Measurements from ENCODE around the gene TENM3. TPM values are rescaled to one million over a fixed set of nuclear protein-coding genes. Genes with fewer than 3 reads are reported as not detected.

TENM3 gene
- polyA plus RNA-seq, 3 donors, result 13.3 to 21.5 (median 16.6) TPM

GRCh38 chr4:182272151-182272550 lies 28.9 kb downstream of the TENM3 start:
- DNase-seq (ENCODE audit: extremely low read depth in 1 of 11, low read depth in 9 of 11, low spot score in 4 of 11), result no peak

DNA sequence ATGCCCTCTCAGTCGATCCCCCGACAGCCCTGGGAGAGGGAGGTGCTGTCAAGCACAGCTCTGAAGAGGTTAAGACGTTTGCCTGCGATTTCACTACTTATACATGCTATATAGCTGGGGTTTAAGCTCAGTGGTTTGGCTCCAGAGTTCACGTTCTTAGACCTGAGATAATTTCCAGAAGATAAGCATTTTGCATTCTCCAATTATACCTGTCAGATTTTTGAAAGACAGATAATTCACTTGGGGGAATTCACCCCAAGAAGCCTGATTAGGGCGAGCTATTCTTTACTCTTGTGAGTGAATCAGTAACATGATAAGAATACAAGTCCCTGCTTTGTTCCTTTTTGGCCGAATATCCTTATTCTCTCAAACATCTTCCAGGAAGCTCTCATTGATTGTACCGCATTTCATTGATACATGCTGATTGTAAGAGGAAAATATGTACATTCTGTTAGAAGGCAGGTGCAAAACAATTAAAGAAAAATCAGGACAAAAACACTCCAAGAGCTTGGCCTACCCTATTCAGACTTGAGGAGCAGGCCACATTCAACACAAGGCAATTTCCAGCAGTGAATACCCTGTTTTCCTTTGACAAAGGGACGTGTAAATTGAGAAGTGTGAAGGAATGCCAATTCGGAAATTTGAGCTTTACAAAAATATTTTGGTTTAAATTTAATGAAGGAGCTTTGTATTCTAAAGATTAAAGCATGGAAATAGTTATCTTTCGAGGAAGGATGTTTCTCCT lies 30.2 kb downstream of the TENM3 start:
- no peak for DNase-seq (ENCODE audit: extremely low read depth in 1 of 11, low read depth in 9 of 11, low spot score in 4 of 11)

DNA sequence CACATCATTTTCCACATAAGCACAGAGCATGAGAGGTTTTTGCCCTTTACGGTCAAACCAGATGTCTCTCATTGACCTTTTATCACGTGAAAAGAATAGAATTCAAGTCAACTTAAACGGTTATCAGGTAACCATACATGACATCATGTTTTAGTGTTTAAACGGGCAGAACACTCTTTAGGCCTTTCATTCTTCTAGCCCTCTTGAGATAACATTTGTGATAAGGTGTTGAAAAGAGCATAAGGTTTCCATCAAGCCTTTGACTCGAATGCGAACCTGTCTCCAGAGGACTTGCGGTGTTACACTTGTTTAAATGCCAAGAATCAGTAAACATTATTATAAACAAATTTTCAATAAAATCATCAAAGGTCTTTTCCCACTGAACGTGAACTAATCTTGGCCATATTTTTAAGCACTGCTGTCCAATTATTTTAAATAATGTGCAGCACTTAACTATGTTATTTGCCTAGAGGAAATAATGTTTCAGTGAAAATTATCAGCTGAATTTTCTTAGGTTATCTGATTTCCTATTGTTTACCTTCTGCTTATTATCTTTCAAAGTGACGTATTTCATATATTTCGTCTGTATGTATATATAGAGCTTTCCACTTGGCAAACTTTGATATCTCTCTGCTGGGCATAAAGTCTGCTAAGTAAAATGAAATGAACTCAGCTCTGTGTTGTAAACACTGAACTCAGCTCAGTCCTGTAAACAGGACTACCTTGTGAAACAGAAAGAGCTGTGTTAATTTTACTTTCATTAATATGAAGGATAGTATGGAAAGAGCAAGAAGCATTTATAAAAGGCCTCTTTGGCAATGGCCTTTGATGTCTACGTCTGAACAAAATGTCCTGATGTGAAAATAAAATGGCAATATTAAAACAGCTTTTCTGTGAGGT lies 33.3 kb downstream of the TENM3 start:
- no peak for DNase-seq (ENCODE audit: extremely low read depth in 1 of 11, low read depth in 9 of 11, low spot score in 4 of 11)

GRCh38 chr4:182277377-182277776 lies 34.2 kb downstream of the TENM3 start:
- no peak for DNase-seq (ENCODE audit: extremely low read depth in 1 of 11, low read depth in 9 of 11, low spot score in 4 of 11)

DNA sequence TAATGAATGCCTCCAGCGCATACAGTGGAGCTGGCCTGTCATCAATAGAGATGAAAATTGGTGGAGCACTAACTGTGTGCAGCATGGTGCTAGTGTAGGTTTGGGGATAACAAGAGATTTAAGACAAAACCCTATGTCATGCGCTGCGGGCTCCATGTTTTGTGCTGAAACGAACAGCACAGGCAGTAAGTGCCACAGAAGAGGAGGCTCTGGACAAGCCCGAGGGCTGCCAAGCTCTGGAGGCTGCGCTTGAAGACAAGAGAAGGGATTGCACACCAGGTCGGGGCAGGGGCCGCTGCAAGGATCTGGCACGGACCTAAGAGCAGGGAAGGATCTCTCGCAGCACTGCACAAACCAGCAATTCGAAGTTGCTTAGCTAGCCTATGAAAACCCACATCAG lies 35.5 kb downstream of the TENM3 start:
- no peak for DNase-seq (ENCODE audit: extremely low read depth in 1 of 11, low read depth in 9 of 11, low spot score in 4 of 11)

- DNase-seq (ENCODE audit: extremely low read depth in 1 of 11, low read depth in 9 of 11, low spot score in 4 of 11), result no peak
Measured at GRCh38 chr4:182280436-182281111, 37.4 kb downstream of the TENM3 start.

GRCh38 chr4:182286035-182286434 lies 42.8 kb downstream of the TENM3 start:
- DNase-seq (ENCODE audit: extremely low read depth in 1 of 11, low read depth in 9 of 11, low spot score in 4 of 11), result no peak

DNA sequence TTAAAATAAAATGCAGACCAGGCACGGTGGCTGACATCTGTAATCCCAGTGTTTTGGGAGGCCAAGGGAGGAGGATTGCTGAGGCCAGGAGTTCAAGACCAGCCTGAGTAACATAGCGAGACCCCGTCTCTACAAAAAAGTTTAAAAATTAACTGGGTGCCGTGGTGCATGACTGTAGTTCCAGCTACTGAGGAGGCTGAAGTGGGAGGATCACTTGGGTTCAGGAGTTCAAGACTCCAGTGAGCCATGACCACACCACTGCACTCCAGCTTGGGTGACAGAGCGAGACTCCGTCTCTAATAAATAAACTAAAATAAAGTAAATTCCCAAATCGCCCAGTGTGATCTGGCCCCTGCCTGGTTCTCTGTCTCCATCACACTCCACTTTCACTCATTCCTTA lies 43.7 kb downstream of the TENM3 start:
- no peak for DNase-seq (ENCODE audit: extremely low read depth in 1 of 11, low read depth in 9 of 11, low spot score in 4 of 11)

DNA sequence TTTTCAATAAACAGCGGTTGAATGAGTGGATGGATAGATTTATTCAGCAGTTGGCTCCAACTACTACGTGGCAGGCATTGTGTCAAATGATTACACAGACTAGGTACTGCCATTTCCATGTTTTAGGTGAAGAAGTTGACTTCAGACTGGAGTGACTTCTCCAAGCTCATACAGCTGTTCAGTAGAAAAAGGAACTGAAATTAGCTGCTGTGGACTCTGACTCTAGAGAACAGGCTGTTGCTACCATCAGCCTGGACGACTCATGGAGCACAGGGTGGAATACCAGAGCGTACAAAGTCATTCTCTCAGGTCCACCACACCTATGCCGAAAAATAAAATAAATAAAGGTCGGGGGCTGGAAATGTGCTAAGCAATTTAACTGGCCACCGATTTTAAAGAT lies 45.3 kb downstream of the TENM3 start:
- no peak for DNase-seq (ENCODE audit: extremely low read depth in 1 of 11, low read depth in 9 of 11, low spot score in 4 of 11)

- no peak for DNase-seq (ENCODE audit: extremely low read depth in 1 of 11, low read depth in 9 of 11, low spot score in 4 of 11)
Measured at GRCh38 chr4:182289809-182290208, 46.6 kb downstream of the TENM3 start.

GRCh38 chr4:182291175-182291574 lies 48.0 kb downstream of the TENM3 start:
- no peak for DNase-seq (ENCODE audit: extremely low read depth in 1 of 11, low read depth in 9 of 11, low spot score in 4 of 11)

DNA sequence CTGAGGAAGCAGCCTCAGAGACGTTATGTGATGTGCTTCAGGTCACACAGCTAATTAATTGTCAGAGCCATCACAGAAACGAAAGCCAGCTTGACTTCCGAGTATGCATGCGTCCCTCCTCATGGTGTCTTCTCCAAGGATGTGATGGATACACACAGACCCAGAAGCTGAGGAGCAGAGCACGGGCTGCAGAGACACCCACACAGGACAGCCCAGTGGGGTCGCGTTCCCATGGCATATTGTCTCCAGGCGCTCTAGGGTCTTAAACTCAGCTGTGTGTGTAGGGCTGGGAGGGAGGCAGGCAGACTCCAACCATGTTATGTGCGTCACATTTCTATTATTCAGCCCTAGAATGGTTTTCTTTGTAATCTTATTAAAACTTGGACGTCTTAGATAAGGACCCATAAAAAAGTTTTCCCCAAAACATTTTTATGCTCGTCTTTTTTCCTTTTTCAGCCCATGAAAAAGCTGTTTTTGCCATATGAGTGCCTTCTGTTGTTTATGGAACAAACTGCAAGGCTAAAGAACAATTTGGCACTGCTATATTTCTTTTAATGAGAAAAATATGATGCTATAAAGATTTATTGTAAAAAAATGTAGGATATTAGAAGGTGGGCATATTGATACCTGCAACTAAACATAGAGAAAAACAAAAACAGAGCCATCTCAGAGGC lies 48.5 kb downstream of the TENM3 start:
- DNase-seq (ENCODE audit: extremely low read depth in 1 of 11, low read depth in 9 of 11, low spot score in 4 of 11), result no peak

- peak in 2 of 11 donors; percentile 10 to 17 for DNase-seq (ENCODE audit: extremely low read depth in 1 of 11, low read depth in 9 of 11, low spot score in 4 of 11)
Measured at GRCh38 chr4:182292612-182293011, 49.4 kb downstream of the TENM3 start.

DNA sequence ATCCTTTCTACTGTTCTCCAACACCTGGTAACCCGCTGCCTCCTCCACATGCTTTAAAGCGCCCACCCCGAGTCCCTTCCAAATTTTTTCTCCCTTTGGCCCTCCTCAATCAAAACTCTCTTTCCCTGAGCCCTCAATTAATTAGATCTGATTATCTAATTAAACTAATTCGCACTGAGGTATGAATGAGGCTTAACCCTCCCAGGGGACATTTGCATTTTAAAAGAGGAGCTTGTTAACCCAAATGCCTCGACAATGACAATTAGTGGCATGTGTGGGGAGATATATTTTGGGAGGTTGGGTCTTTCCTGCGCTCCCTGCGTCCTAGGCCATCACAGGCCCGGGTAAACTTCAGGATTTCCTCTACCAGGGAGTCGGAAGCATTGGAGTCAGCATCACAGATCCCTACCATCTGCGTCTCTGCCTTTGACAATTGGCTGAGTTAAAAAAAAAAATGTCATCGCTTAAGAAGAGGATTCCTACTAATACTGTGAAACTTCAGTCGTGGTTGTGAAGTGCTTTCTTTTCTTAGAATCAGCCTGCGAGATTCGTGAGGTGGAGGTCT lies 50.6 kb downstream of the TENM3 start:
- DNase-seq (ENCODE audit: extremely low read depth in 1 of 11, low read depth in 9 of 11, low spot score in 4 of 11), result no peak

GRCh38 chr4:182294451-182294850 lies 51.2 kb downstream of the TENM3 start:
- DNase-seq (ENCODE audit: extremely low read depth in 1 of 11, low read depth in 9 of 11, low spot score in 4 of 11), result no peak

DNA sequence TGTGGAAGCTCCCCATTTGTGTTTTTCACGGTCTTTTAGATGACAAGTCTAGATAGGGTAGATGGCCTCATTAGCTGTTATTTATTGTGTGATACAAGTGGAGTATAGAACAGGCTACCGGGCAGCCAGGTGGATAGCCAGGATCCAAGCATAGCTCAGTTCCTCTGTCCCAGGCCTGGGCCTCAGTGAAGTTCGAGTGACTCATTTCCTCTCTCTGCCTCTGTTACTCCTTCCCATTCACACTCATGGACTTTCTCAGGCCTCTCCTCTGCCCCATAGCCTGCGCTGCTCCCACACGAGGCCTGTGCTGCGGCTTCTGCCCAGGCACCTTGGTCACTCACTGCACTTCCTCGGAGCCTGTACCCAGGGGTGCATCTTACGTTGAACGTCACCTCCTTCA lies 54.5 kb downstream of the TENM3 start:
- DNase-seq (ENCODE audit: extremely low read depth in 1 of 11, low read depth in 9 of 11, low spot score in 4 of 11), result no peak

DNA sequence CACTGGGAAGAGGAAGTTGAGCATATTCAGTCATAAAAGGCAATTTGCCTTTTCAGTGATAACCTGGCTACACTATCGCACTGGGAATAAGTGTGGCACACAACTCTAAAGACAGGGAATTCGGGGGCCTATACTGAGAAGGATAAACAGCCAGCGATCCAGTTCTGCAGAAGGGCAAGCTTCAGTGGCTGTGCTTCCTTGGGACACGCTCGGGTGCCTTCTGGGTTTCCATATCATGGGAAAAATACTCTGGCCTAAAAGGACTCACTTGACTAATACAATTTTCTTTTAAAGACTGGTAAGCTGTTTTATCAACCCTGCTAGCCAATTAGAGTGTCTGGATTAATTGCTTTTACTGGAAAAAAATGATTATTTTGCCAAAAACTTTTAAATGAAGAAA lies 58.5 kb downstream of the TENM3 start:
- DNase-seq (ENCODE audit: extremely low read depth in 1 of 11, low read depth in 9 of 11, low spot score in 4 of 11), result peak in 3 of 11 donors; percentile 16 to 28 (median 18)

DNA sequence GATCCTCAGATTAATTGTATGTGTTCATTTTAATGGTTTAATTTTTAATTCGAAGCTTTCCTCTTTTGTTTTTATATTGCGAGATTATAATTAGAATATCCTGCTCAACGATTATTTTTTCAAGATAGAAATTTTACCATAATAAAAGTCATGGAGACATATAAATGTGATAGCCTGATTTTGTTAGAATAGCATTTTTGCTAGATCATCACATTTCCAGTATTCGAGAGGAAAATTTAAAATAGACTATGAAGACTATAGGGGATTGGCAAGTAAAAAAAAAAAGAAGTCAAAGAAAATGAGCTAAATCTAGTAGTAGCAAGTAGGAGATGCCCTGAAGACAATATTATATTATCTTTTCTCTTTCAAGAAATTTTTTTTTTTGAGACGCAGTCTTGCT lies 60.6 kb downstream of the TENM3 start:
- DNase-seq (ENCODE audit: extremely low read depth in 1 of 11, low read depth in 9 of 11, low spot score in 4 of 11), result no peak
